Measurements from ENCODE around the gene NHLH2.

GRCh38 chr1:115790846-115791245 is 50.1 kb downstream of the NHLH2 start:
- TF ChIP-seq, protein P1, sequence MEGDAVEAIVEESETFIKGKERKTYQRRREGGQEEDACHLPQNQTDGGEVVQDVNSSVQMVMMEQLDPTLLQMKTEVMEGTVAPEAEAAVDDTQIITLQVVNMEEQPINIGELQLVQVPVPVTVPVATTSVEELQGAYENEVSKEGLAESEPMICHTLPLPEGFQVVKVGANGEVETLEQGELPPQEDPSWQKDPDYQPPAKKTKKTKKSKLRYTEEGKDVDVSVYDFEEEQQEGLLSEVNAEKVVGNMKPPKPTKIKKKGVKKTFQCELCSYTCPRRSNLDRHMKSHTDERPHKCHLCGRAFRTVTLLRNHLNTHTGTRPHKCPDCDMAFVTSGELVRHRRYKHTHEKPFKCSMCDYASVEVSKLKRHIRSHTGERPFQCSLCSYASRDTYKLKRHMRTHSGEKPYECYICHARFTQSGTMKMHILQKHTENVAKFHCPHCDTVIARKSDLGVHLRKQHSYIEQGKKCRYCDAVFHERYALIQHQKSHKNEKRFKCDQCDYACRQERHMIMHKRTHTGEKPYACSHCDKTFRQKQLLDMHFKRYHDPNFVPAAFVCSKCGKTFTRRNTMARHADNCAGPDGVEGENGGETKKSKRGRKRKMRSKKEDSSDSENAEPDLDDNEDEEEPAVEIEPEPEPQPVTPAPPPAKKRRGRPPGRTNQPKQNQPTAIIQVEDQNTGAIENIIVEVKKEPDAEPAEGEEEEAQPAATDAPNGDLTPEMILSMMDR (IDR thresholded peaks at IDR 0.05; ENCODE audit: low read depth, low read length, poor library complexity, severe bottlenecking): no peak
- TF ChIP-seq EZH2phosphoT487 (IDR thresholded peaks at IDR 0.05; ENCODE audit: borderline replicate concordance, low read length): no peak
